ENCODE data around the gene CAST.

- TF ChIP-seq CTCF (IDR thresholded peaks at IDR 0.05) (no peak), POLR2A (IDR thresholded peaks at IDR 0.05) (no peak)
Observed at GRCh38 chr5:96726802-96727201, 64.6 kb downstream of the CAST start.

Measured in esophagus squamous epithelium (tissue), 4 donors.